HepG2 (cell line): ENCODE measurements around the gene BRCA1. TPM values are rescaled to one million over a fixed set of nuclear protein-coding genes. Genes with fewer than 3 reads are reported as not detected.
A peak's percentile ranks its signal among the peaks of the same experiment; 100 is the strongest.

Source experiments
- CBX1 ChIP-seq: IDR thresholded peaks from one replicate; pipeline ENCODE4 v1.6.1; 2016; ENCODE audit warnings: antibody characterized with exemption, low read depth
- EHMT2 ChIP-seq: fragments of 200-600 bp; sonication (generic); IDR thresholded peaks from 2 replicates; pipeline ENCODE4 v1.7.0; 2017; ENCODE audit warnings: antibody characterized with exemption, low read depth, low read length, borderline replicate concordance
- IRF2 ChIP-seq: IDR thresholded peaks from 2 replicates; pipeline ENCODE4 v1.6.1; 2018; ENCODE audit warnings: missing genetic modification reagents, missing compliant biosample characterization
- LCORL ChIP-seq, 2 experiments: fragments of 450-650 bp in 1 of 2; sonication (generic) in 1 of 2; formaldehyde crosslinking in 1 of 2; IDR thresholded peaks; 2 replicates each; pipeline versions ENCODE4 v1.5.0 to v1.6.1; 2017 to 2020; ENCODE audit warnings: antibody characterized with exemption in 1 of 2, missing genetic modification reagents in 1 of 2
- RFXAP ChIP-seq: sonication (generic); formaldehyde crosslinking; IDR thresholded peaks from 2 replicates; pipeline ENCODE4 v1.4.0; 2020; ENCODE audit warnings: missing genetic modification reagents, borderline replicate concordance
- TBL1XR1 ChIP-seq: fragments of 150-350 bp; IDR thresholded peaks from 2 replicates; pipeline ENCODE4 v1.6.1; 2014; ENCODE audit warnings: borderline replicate concordance, low read length; ENCODE audit not compliant: partially characterized antibody
- ZFP62 ChIP-seq: sonication (generic); formaldehyde crosslinking; IDR thresholded peaks from 2 replicates; pipeline ENCODE4 v1.4.0; 2020; ENCODE audit warnings: missing genetic modification reagents
- ZFX ChIP-seq: sonication (generic); formaldehyde crosslinking; IDR thresholded peaks from 2 replicates; pipeline ENCODE4 v1.4.0; 2020; ENCODE audit warnings: mild to moderate bottlenecking, low read depth, missing genetic modification reagents, moderate library complexity
- ZNF124 ChIP-seq: sonication (generic); formaldehyde crosslinking; IDR thresholded peaks from 2 replicates; pipeline ENCODE4 v1.4.0; 2020; ENCODE audit warnings: missing genetic modification reagents
- ZNF264 ChIP-seq: sonication (generic); formaldehyde crosslinking; IDR thresholded peaks from 2 replicates; pipeline ENCODE4 v1.4.0; 2020; ENCODE audit warnings: missing genetic modification reagents
- ZNF317 ChIP-seq: sonication (generic); formaldehyde crosslinking; IDR thresholded peaks from 2 replicates; pipeline ENCODE4 v1.5.0; 2020; ENCODE audit warnings: mild to moderate bottlenecking, missing genetic modification reagents
- polyA plus RNA-seq, 8 experiments: library from polyadenylated mRNA; depleted of rRNA in 3 of 8; stranded (reverse) in 7 of 8; unstranded in 1 of 8; fragments of >200 nt; fragmentation: Illumina TruSeq in 4 of 8; extraction: Trizol in 4 of 8; gene quantifications; 2 replicates each; pipeline versions ENCODE4 v1.2.1 to v1.2.3, GENCODE V29; 2011 to 2016; ENCODE audit warnings: low read depth in 4 of 8, missing spikeins in 1 of 8, mixed read lengths in 1 of 8; ENCODE audit not compliant: insufficient read depth in 1 of 8
- total RNA-seq, 5 experiments: library from RNA; depleted of rRNA; stranded (reverse); fragments of >200 nt; fragmentation: Illumina TruSeq; extraction: Trizol; gene quantifications; 2 replicates each; pipeline ENCODE4 v1.2.3, GENCODE V29; 2016; ENCODE audit warnings: low read depth in 1 of 5
- TF ChIP-seq, protein P1 (sequence below): IDR thresholded peaks from 2 replicates; pipeline ENCODE4 v1.6.1; 2016; ENCODE audit warnings: low read depth, control low read depth
- TF ChIP-seq, protein P2 (sequence below): sonication (generic); formaldehyde crosslinking; IDR thresholded peaks from 2 replicates; pipeline ENCODE4 v1.5.0; 2020; ENCODE audit warnings: mild to moderate bottlenecking, missing genetic modification reagents
- TF ChIP-seq, protein P3 (sequence below): sonication (generic); formaldehyde crosslinking; IDR thresholded peaks from 2 replicates; pipeline ENCODE4 v1.4.0; 2020; ENCODE audit warnings: missing genetic modification reagents
- TF ChIP-seq, protein P4 (sequence below): IDR thresholded peaks from 2 replicates; pipeline ENCODE4 v1.6.1; 2016; ENCODE audit warnings: missing compliant biosample characterization, missing genetic modification reagents, borderline replicate concordance
- TF ChIP-seq, protein P5 (sequence below): sonication (generic); formaldehyde crosslinking; conservative IDR thresholded peaks from 2 replicates; pipeline ENCODE4 v1.8.0; 2022; ENCODE audit warnings: missing genetic modification reagents

Gene BRCA1
- total and polyA plus RNA-seq, 2 of the 13 experiments (the other 11 are each of a cell fraction or from before 2014, with no cell fraction given), result 13.3 to 37.5 TPM

DNA sequence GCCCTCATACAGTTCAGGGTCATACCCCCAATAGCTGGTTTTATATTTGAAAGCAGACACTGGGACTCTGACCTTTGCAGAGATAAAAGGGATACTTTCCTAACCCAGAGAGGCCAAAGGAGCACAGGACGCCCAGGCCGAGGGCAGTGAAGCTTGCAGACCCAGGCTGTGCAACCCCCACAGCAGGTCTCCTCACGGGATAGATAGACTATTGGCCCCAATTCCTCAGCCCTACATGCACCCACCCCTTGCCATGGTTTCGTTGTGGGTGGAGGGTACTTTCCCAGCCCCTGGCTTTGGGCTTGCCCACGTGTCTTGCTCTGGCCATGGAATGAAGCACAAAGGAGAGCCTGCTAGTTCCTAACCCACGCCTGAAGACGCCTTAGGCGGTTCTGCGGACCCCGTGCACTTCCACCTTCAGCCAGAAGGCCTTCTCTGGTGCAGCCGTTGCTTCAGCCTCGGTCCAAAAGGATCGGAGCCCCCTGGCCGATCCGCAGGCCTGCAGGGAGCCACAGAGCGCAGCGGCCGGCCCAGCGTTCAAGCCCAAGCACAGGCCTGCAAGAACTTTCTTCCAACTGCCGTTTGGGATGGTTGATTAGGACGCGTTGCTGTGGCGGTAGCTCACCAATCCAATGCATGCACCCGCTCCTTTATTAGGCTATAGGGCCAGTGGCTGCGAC, 9.8 kb upstream of the BRCA1 start (continued):
- TF ChIP-seq, protein P1, sequence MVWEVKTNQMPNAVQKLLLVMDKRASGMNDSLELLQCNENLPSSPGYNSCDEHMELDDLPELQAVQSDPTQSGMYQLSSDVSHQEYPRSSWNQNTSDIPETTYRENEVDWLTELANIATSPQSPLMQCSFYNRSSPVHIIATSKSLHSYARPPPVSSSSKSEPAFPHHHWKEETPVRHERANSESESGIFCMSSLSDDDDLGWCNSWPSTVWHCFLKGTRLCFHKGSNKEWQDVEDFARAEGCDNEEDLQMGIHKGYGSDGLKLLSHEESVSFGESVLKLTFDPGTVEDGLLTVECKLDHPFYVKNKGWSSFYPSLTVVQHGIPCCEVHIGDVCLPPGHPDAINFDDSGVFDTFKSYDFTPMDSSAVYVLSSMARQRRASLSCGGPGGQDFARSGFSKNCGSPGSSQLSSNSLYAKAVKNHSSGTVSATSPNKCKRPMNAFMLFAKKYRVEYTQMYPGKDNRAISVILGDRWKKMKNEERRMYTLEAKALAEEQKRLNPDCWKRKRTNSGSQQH, result no peak
- no peak for TF ChIP-seq CBX1
- TF ChIP-seq LCORL (IDR thresholded peaks at IDR 0.05), result no peak
- TF ChIP-seq LCORL (CRISPR knock-in tag; IDR thresholded peaks at IDR 0.05), result peak; percentile 75; the same call in 1 of the 2 replicates
- TF ChIP-seq ZFX, result peak; percentile 64; the same call in 1 of the 2 replicates
- peak; percentile 13; the same call in 1 of the 2 replicates for TF ChIP-seq RFXAP
- no peak for TF ChIP-seq ZNF264 (CRISPR knock-in tag)
- no peak for TF ChIP-seq ZNF317
- peak; percentile 34; the same call in 1 of the 2 replicates for TF ChIP-seq ZNF124 (CRISPR knock-in tag)
- TF ChIP-seq IRF2 (CRISPR knock-in tag), result 0 out of 2 replicates have a peak, but pooled peaks have one; percentile 19
- TF ChIP-seq, protein P2, sequence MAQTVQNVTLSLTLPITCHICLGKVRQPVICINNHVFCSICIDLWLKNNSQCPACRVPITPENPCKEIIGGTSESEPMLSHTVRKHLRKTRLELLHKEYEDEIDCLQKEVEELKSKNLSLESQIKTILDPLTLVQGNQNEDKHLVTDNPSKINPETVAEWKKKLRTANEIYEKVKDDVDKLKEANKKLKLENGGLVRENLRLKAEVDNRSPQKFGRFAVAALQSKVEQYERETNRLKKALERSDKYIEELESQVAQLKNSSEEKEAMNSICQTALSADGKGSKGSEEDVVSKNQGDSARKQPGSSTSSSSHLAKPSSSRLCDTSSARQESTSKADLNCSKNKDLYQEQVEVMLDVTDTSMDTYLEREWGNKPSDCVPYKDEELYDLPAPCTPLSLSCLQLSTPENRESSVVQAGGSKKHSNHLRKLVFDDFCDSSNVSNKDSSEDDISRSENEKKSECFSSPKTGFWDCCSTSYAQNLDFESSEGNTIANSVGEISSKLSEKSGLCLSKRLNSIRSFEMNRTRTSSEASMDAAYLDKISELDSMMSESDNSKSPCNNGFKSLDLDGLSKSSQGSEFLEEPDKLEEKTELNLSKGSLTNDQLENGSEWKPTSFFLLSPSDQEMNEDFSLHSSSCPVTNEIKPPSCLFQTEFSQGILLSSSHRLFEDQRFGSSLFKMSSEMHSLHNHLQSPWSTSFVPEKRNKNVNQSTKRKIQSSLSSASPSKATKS (CRISPR knock-in tag), result no peak
- TF ChIP-seq, protein P3, sequence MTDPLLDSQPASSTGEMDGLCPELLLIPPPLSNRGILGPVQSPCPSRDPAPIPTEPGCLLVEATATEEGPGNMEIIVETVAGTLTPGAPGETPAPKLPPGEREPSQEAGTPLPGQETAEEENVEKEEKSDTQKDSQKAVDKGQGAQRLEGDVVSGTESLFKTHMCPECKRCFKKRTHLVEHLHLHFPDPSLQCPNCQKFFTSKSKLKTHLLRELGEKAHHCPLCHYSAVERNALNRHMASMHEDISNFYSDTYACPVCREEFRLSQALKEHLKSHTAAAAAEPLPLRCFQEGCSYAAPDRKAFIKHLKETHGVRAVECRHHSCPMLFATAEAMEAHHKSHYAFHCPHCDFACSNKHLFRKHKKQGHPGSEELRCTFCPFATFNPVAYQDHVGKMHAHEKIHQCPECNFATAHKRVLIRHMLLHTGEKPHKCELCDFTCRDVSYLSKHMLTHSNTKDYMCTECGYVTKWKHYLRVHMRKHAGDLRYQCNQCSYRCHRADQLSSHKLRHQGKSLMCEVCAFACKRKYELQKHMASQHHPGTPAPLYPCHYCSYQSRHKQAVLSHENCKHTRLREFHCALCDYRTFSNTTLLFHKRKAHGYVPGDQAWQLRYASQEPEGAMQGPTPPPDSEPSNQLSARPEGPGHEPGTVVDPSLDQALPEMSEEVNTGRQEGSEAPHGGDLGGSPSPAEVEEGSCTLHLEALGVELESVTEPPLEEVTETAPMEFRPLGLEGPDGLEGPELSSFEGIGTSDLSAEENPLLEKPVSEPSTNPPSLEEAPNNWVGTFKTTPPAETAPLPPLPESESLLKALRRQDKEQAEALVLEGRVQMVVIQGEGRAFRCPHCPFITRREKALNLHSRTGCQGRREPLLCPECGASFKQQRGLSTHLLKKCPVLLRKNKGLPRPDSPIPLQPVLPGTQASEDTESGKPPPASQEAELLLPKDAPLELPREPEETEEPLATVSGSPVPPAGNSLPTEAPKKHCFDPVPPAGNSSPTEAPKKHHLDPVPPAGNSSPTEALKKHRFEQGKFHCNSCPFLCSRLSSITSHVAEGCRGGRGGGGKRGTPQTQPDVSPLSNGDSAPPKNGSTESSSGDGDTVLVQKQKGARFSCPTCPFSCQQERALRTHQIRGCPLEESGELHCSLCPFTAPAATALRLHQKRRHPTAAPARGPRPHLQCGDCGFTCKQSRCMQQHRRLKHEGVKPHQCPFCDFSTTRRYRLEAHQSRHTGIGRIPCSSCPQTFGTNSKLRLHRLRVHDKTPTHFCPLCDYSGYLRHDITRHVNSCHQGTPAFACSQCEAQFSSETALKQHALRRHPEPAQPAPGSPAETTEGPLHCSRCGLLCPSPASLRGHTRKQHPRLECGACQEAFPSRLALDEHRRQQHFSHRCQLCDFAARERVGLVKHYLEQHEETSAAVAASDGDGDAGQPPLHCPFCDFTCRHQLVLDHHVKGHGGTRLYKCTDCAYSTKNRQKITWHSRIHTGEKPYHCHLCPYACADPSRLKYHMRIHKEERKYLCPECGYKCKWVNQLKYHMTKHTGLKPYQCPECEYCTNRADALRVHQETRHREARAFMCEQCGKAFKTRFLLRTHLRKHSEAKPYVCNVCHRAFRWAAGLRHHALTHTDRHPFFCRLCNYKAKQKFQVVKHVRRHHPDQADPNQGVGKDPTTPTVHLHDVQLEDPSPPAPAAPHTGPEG, result no peak
- TF ChIP-seq, protein P4, sequence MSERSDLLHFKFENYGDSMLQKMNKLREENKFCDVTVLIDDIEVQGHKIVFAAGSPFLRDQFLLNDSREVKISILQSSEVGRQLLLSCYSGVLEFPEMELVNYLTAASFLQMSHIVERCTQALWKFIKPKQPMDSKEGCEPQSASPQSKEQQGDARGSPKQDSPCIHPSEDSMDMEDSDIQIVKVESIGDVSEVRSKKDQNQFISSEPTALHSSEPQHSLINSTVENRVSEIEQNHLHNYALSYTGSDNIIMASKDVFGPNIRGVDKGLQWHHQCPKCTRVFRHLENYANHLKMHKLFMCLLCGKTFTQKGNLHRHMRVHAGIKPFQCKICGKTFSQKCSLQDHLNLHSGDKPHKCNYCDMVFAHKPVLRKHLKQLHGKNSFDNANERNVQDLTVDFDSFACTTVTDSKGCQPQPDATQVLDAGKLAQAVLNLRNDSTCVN (CRISPR knock-in tag), result no peak
- TF ChIP-seq ZFP62, result no peak
- TF ChIP-seq EHMT2, result 0 out of 2 replicates have a peak, but pooled peaks have one; percentile 41
- TF ChIP-seq TBL1XR1, result peak; percentile 81
- TF ChIP-seq, protein P5, sequence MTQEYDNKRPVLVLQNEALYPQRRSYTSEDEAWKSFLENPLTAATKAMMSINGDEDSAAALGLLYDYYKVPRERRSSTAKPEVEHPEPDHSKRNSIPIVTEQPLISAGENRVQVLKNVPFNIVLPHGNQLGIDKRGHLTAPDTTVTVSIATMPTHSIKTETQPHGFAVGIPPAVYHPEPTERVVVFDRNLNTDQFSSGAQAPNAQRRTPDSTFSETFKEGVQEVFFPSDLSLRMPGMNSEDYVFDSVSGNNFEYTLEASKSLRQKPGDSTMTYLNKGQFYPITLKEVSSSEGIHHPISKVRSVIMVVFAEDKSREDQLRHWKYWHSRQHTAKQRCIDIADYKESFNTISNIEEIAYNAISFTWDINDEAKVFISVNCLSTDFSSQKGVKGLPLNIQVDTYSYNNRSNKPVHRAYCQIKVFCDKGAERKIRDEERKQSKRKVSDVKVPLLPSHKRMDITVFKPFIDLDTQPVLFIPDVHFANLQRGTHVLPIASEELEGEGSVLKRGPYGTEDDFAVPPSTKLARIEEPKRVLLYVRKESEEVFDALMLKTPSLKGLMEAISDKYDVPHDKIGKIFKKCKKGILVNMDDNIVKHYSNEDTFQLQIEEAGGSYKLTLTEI, result no peak
